ENCODE data around the gene EGFL8. TPM values are rescaled to one million over a fixed set of nuclear protein-coding genes. Genes with fewer than 3 reads are reported as not detected.

EGFL8 gene
- total and polyA plus RNA-seq, 9 of the 15 experiments (the other 6 are each of a cell fraction or from before 2014, with no cell fraction given): 2.2 to 47.4 (median 14.2) TPM

DNA sequence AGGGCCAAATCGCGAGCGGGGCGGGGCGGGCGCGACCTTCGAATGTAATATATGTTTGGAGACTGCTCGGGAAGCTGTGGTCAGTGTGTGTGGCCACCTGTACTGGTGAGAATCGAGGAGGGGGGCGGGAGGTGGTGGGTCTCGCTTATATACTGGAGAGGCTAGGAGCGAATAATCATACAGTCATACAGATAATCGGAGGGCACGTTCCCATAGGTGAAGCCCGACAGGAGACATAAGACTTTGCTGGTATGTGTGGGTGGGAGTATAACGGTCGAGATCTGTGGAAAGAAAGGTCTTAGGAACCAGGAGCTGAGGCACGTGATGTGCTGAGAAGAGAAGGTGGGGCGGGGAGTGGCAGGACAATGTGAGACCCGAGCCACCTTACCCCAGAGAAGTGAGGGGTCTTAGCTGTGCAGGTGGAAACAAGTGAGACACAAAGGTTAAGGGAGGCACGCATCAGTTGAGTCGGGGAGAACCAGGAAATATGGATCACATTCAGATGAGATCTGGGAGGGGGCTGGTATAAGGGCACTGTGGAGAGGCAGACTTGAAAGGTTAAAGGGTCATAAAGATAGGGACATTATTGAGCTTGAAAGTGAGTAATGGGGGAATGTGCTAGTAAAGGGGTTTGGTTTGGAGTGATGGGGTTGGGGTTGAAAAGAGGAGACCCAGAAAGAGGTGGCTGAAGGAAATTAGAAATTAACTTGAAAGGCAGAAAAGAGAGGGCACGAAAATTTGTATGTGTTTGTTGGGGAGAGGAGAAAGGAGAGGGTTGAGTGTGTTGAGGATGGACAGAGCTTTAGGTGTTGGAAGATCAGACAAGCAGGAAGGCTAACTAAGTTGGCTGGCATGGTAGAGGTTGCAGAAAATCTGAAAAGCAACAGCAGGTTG, 14.4 kb downstream of the EGFL8 start (continued):
- TF ChIP-seq RAD51 (IDR thresholded peaks at IDR 0.05; ENCODE audit: borderline replicate concordance, low read depth) (peak; percentile 84), ZNF445 (CRISPR knock-in tag; IDR thresholded peaks at IDR 0.05; ENCODE audit: low read depth) (no peak), ESRRA (IDR thresholded peaks at IDR 0.05; ENCODE audit: borderline replicate concordance, low read depth) (peak; percentile 1; the same call in 1 of the 2 replicates), ZBTB17 (CRISPR knock-in tag; IDR thresholded peaks at IDR 0.05) (no peak), SMARCA4 (IDR thresholded peaks at IDR 0.05) (0 out of 2 replicates have a peak, but pooled peaks have one; percentile 15), SIN3B (IDR thresholded peaks at IDR 0.05; ENCODE audit: low read depth) (peak; percentile 37; the same call in 1 of the 2 replicates), ZNF561 (CRISPR knock-in tag; conservative IDR thresholded peaks at IDR 0.05) (no peak), EP400 (IDR thresholded peaks at IDR 0.05) (peak; percentile 79), MEIS2 (IDR thresholded peaks at IDR 0.05; ENCODE audit: partially characterized antibody) (no peak), BRD9 (IDR thresholded peaks at IDR 0.05; ENCODE audit: low read depth, partially characterized antibody) (peak; percentile 61), NCOA1 (IDR thresholded peaks at IDR 0.05; ENCODE audit: low read depth) (no peak; the same call in 1 of the 2 replicates)
- TF ChIP-seq, protein P1, sequence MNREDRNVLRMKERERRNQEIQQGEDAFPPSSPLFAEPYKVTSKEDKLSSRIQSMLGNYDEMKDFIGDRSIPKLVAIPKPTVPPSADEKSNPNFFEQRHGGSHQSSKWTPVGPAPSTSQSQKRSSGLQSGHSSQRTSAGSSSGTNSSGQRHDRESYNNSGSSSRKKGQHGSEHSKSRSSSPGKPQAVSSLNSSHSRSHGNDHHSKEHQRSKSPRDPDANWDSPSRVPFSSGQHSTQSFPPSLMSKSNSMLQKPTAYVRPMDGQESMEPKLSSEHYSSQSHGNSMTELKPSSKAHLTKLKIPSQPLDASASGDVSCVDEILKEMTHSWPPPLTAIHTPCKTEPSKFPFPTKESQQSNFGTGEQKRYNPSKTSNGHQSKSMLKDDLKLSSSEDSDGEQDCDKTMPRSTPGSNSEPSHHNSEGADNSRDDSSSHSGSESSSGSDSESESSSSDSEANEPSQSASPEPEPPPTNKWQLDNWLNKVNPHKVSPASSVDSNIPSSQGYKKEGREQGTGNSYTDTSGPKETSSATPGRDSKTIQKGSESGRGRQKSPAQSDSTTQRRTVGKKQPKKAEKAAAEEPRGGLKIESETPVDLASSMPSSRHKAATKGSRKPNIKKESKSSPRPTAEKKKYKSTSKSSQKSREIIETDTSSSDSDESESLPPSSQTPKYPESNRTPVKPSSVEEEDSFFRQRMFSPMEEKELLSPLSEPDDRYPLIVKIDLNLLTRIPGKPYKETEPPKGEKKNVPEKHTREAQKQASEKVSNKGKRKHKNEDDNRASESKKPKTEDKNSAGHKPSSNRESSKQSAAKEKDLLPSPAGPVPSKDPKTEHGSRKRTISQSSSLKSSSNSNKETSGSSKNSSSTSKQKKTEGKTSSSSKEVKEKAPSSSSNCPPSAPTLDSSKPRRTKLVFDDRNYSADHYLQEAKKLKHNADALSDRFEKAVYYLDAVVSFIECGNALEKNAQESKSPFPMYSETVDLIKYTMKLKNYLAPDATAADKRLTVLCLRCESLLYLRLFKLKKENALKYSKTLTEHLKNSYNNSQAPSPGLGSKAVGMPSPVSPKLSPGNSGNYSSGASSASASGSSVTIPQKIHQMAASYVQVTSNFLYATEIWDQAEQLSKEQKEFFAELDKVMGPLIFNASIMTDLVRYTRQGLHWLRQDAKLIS (CRISPR knock-in tag; IDR thresholded peaks at IDR 0.05): no peak
- TF ChIP-seq, protein P2, sequence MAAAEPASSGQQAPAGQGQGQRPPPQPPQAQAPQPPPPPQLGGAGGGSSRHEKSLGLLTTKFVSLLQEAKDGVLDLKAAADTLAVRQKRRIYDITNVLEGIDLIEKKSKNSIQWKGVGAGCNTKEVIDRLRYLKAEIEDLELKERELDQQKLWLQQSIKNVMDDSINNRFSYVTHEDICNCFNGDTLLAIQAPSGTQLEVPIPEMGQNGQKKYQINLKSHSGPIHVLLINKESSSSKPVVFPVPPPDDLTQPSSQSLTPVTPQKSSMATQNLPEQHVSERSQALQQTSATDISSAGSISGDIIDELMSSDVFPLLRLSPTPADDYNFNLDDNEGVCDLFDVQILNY (CRISPR knock-in tag; IDR thresholded peaks at IDR 0.05): no peak
- TF ChIP-seq, protein P3, sequence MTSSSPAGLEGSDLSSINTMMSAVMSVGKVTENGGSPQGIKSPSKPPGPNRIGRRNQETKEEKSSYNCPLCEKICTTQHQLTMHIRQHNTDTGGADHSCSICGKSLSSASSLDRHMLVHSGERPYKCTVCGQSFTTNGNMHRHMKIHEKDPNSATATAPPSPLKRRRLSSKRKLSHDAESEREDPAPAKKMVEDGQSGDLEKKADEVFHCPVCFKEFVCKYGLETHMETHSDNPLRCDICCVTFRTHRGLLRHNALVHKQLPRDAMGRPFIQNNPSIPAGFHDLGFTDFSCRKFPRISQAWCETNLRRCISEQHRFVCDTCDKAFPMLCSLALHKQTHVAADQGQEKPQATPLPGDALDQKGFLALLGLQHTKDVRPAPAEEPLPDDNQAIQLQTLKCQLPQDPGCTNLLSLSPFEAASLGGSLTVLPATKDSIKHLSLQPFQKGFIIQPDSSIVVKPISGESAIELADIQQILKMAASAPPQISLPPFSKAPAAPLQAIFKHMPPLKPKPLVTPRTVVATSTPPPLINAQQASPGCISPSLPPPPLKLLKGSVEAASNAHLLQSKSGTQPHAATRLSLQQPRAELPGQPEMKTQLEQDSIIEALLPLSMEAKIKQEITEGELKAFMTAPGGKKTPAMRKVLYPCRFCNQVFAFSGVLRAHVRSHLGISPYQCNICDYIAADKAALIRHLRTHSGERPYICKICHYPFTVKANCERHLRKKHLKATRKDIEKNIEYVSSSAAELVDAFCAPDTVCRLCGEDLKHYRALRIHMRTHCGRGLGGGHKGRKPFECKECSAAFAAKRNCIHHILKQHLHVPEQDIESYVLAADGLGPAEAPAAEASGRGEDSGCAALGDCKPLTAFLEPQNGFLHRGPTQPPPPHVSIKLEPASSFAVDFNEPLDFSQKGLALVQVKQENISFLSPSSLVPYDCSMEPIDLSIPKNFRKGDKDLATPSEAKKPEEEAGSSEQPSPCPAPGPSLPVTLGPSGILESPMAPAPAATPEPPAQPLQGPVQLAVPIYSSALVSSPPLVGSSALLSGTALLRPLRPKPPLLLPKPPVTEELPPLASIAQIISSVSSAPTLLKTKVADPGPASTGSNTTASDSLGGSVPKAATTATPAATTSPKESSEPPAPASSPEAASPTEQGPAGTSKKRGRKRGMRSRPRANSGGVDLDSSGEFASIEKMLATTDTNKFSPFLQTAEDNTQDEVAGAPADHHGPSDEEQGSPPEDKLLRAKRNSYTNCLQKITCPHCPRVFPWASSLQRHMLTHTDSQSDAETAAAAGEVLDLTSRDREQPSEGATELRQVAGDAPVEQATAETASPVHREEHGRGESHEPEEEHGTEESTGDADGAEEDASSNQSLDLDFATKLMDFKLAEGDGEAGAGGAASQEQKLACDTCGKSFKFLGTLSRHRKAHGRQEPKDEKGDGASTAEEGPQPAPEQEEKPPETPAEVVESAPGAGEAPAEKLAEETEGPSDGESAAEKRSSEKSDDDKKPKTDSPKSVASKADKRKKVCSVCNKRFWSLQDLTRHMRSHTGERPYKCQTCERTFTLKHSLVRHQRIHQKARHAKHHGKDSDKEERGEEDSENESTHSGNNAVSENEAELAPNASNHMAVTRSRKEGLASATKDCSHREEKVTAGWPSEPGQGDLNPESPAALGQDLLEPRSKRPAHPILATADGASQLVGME (CRISPR knock-in tag; IDR thresholded peaks at IDR 0.05): peak; percentile 22; the same call in 1 of the 2 replicates
- TF ChIP-seq, protein P4, sequence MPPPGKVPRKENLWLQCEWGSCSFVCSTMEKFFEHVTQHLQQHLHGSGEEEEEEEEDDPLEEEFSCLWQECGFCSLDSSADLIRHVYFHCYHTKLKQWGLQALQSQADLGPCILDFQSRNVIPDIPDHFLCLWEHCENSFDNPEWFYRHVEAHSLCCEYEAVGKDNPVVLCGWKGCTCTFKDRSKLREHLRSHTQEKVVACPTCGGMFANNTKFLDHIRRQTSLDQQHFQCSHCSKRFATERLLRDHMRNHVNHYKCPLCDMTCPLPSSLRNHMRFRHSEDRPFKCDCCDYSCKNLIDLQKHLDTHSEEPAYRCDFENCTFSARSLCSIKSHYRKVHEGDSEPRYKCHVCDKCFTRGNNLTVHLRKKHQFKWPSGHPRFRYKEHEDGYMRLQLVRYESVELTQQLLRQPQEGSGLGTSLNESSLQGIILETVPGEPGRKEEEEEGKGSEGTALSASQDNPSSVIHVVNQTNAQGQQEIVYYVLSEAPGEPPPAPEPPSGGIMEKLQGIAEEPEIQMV (tag; conservative IDR thresholded peaks at IDR 0.05; ENCODE audit: low read depth): no peak

Measured in K562 (cell line).